ENCODE data around the gene PRDX5. TPM values are rescaled to one million over a fixed set of nuclear protein-coding genes. Genes with fewer than 3 reads are reported as not detected.

The PRDX5 gene
- total and polyA plus RNA-seq, 9 of the 15 experiments (the other 6 are each of a cell fraction or from before 2014, with no cell fraction given) = 40.8 to 327 (median 204) TPM

- TF ChIP-seq ZNF639 (CRISPR knock-in tag; conservative IDR thresholded peaks at IDR 0.05 in 1 of 2, IDR thresholded peaks at IDR 0.05 in 1 of 2) (no peak), JUN (IDR thresholded peaks at IDR 0.05; ENCODE audit: borderline replicate concordance, low read depth, low read length) (0 out of 2 replicates have a peak, but pooled peaks have one; percentile 30), JUN (CRISPR knock-in tag; IDR thresholded peaks at IDR 0.05; ENCODE audit: borderline replicate concordance) (no peak), SMC3 (conservative IDR thresholded peaks at IDR 0.05; ENCODE audit: insufficient read depth, low read depth, low read length) (0 out of 2 replicates have a peak, but pooled peaks have one; percentile 13), RBFOX2 (IDR thresholded peaks at IDR 0.05; ENCODE audit: low read depth, low read length) (peak; percentile 84), SMARCB1 (IDR thresholded peaks at IDR 0.05; ENCODE audit: insufficient read length, low read depth) (no peak), STAT6 (CRISPR knock-in tag; IDR thresholded peaks at IDR 0.05) (0 out of 2 replicates have a peak, but pooled peaks have one; percentile 28), MED1 (CRISPR knock-in tag; IDR thresholded peaks at IDR 0.05; ENCODE audit: borderline replicate concordance) (no peak), MCM5 (IDR thresholded peaks at IDR 0.05; ENCODE audit: low read depth) (no peak), PRMT5 (CRISPR knock-in tag; IDR thresholded peaks at IDR 0.05) (peak; percentile 45; the same call in 1 of the 2 replicates), MYC (IDR thresholded peaks at IDR 0.05; ENCODE audit: low read depth, low read length) (peak; percentile 69), MYC (CRISPR knock-in tag; IDR thresholded peaks at IDR 0.05; ENCODE audit: borderline replicate concordance, low read depth) (no peak), MAFK (IDR thresholded peaks at IDR 0.05; ENCODE audit: low read length) (no peak), E2F6 (IDR thresholded peaks at IDR 0.05; ENCODE audit: borderline replicate concordance in 1 of 2, extremely low read depth in 1 of 2, insufficient read depth in 1 of 2, insufficient read length in 1 of 2, low read depth in 1 of 2, low read length in 1 of 2, poor library complexity in 1 of 2, severe bottlenecking in 1 of 2) (peak; percentile 52 to 77), HNRNPUL1 (IDR thresholded peaks at IDR 0.05; ENCODE audit: low read length) (no peak), THAP12 (CRISPR knock-in tag; IDR thresholded peaks at IDR 0.05) (peak; percentile 87)
Observed at GRCh38 chr11:64341851-64342791, 24.2 kb downstream of the PRDX5 start (continued).
